ENCODE data around the gene ARRDC2. TPM values are rescaled to one million over a fixed set of nuclear protein-coding genes. Genes with fewer than 3 reads are reported as not detected.

The ARRDC2 gene
- 10 to 100 TPM; 26.7 to 59.3 TPM for total RNA-seq

DNA sequence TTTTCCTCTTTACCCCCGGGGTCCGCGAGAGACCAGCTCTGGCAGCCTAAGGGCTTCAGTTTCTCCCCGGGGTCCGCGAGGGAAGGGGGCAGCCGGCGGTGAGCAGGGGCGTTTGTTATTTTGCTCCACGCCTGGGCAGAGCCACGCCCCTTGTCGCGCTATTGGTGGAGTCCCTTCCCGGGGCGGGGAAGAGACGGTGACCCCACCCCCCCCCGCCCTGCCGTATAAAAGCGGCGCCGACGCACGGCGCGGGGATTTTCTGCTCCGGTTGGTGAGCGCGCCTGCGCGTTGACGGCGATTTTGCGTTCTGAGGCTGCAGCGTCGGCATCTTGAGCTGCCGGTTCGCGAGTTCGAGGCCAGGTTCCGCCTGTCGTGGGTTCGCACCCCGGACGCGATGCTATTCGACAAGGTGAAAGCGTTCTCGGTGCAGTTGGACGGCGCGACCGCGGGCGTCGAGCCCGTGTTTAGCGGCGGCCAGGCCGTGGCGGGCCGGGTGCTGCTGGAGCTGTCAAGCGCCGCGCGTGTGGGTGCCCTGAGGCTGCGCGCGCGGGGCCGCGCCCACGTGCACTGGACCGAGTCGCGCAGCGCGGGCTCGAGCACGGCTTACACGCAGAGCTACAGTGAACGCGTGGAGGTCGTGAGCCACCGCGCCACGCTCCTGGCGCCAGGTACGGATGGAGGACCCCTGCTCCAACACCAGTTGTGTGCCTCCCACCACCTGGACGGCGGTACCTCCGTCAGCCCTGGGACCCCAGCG is at the start of gene ARRDC2:
ARRDC2 (plus strand) TSS at position 254 of the 757 bp plus-strand sequence; CDS start at position 395, 141 bp downstream.
- Mint-ChIP-seq H3K9me3 (no peaks in the 10 kb centered on the region), H3K36me3 (peaks cover 11 to 25% of the 10 kb centered on the region in 2 donors), H3K27ac (peak within 1 kb of the TSS; percentile 75 to 88)
- DNase-seq (ENCODE audit: low spot score in 2 of 2) = peak; percentile 84 to 87
- ATAC-seq = peak; percentile 70 to 87

DNA sequence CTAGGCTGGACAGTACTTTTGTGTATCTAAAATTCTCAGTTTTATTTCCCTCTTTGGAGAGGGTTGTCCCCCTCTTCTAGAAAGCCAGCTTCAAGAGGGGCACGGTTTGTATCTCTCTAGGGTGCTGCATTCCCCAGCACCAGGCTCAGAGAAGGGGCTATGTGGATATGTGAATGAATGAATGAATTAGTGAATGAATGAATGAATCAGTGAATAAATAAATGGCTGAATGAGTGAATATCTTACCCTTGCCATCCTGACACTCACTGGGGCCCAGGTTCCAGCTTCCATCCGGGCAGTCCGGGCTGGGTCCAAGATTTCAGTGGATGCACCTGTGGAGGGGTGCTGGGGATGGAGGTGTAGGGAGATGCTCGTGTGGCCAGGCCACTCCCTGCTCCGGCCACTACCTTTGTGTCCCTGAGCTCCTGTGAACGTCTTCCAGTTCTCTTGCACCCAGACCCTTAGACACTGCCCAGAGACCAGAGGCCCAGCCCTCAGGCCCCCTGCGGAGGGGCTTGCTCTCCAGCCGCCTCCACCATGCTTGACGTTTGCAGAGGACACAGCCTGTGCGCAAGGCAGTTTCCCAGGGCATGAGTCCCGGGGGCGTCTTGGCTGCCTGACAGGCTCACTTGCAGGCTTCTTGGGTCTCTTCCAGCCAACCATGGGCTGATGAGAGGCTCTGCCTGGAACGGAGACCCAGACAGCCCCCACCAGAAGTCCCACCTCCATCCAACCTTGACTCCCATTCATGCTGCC is 43.9 kb upstream of the ARRDC2 start:
- DNase-seq (ENCODE audit: low spot score in 2 of 2) (no peak), ATAC-seq (no peak)
- H3K9me3 Mint-ChIP-seq = no peaks in the 10 kb centered on the region
- no peaks in the 10 kb centered on the region for H3K36me3 Mint-ChIP-seq
- H3K27ac Mint-ChIP-seq = no peak overlapping the region

DNA sequence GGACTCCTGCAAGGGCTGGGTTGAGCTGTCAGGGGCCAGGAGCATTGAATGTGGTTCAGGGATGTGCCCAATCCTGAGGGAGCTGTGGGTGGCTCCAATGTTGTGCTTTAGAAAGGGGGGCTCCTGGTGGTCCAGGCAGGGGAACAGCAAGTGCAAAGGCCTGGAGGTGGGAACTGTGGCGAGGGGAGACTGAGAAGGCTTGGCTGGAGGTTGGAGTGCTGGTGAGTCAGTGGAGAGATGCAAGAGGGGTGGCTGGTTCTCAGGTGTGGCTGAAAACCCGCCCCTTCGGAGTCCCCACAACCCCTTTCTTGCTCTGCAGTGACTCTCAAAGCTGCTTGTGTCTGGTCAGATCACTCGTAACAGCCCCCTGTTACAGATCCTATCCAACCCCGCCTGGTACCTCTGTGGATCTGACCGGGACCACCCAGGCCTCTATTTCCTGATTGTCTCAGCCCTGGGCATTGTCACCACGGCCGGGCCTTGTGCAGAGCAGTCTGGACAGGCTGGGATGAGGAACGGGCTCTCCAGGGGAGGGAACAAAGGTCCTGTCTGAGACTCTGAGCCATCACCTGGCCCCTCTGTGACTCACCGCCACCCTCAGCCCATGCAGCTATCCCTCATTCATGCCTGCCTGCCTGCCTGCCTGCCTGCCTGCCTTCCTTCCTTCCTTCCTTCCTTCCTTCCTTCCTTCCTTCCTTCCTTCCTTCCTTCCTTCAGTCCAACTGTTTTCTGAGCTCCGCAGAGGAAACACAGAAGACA is 42.4 kb upstream of the ARRDC2 start:
- H3K27ac Mint-ChIP-seq = no peak overlapping the region
- ATAC-seq = no peak
- H3K36me3 Mint-ChIP-seq = no peaks in the 10 kb centered on the region
- H3K9me3 Mint-ChIP-seq = no peaks in the 10 kb centered on the region
- DNase-seq (ENCODE audit: low spot score in 2 of 2) = no peak

DNA sequence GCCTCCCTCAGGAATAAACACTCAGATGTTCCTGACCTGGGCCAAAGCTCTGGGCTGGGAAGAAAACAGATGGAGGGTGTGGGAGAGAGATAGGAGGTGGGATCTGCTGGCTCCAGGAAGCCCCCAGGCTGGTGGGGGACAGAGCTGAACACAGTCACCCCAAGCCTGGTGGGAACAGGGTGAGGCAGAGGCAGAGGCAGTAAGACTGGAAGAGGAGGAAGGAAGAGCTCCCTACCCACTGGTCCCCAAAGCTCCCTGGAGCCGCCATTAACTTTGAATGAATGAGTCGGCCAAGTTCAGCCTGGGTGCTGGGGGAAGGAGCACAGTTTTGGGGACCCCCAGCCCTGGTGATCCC is 41.9 kb upstream of the ARRDC2 start:
- H3K9me3 Mint-ChIP-seq = no peaks in the 10 kb centered on the region
- ATAC-seq = no peak
- H3K36me3 Mint-ChIP-seq = no peaks in the 10 kb centered on the region

DNA sequence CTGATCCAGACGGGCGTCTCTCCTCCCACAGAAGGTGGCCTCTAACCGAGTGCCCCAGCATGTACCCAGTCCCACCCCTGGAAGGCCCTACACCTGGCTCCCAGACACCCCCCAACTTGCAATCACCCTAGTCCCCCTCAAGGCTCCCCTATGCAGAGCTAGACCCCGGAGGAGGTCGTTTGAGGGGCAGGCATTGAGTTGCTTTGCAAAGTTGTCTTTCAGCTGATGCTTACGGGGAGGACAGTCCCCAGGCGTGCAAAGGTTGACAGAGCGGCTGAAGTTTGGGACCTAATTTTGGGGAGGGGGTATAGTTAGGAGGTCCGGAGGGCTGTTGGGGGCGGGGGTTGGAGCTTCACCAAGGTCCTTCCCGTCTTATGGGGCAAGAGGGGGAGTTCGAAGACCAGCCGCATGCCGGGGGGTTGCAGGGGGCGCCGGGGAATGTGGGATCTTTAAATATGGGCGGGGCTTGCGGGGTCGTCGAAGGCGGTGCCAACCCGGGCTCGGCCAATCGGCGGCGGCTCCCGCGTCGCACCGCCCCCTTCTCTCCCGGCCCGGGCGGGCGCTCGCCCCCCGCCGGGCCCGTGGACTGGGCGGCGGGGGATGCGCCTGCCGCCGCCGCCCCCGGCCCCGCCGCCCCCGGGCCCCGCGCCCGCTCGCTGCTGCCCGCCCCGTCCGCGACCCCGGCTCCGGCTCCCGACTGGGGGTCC is 41.3 kb upstream of the ARRDC2 start, which contains the start of gene KCNN1:
KCNN1 (plus strand) TSS at position 558 of the 707 bp plus-strand sequence. CDS start 6,782 bp downstream, outside the sequence.
- Mint-ChIP-seq H3K27ac (no peak within 1 kb of the TSS), H3K9me3 (no peaks in the 10 kb centered on the region), H3K36me3 (no peaks in the 10 kb centered on the region)
- DNase-seq (ENCODE audit: low spot score in 2 of 2) = no peak
- peak in 1 of 2 donors; percentile 51 for ATAC-seq

More for the DNA sequence above, 41.9 kb upstream of the ARRDC2 start:
- H3K27ac Mint-ChIP-seq = no peak overlapping the region
- DNase-seq (ENCODE audit: low spot score in 2 of 2) = no peak

DNA sequence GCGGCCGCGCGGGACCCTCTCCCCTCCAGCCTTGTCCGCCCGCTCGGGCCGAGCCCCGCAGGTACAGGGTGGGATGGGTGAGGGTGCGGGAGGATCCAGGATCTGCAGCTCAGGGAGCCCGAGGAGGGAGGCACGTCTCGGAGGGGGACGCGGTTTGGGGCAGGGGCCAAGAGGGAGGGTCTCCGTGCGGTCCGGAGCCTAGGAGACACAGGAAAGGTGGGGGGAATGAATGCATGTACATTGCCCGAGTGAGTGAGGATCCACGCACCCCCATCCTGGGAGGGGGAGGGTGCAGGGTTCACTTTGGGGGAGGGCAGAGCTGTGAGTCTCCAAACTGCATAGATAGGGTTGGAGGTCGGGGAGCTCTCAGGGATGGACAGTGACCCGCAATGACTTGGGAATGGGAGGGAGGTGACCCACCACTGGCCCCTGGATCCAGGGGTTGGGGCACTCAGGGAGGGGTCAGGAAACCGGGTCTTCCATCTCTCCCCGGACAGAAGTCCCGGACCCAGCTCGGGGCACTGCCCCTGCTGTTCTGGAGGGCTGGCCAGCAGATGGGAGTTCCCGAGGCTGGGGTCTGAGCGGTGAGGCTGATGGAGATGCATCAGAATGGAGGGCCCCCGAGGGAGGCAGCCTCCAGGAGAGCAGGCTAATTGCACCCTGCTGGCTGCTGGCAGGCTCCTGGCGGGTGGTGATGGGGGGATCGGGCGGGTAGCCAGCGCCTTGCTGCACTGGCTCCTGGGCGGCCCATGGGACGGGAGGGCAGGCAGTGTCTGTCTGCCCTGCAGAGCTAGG is 40.5 kb upstream of the ARRDC2 start:
- H3K9me3 Mint-ChIP-seq = no peaks in the 10 kb centered on the region
- ATAC-seq = peak in 1 of 2 donors; percentile 9
- H3K36me3 Mint-ChIP-seq = no peaks in the 10 kb centered on the region
- no peak for DNase-seq (ENCODE audit: low spot score in 2 of 2)
- H3K27ac Mint-ChIP-seq = no peak overlapping the region

DNA sequence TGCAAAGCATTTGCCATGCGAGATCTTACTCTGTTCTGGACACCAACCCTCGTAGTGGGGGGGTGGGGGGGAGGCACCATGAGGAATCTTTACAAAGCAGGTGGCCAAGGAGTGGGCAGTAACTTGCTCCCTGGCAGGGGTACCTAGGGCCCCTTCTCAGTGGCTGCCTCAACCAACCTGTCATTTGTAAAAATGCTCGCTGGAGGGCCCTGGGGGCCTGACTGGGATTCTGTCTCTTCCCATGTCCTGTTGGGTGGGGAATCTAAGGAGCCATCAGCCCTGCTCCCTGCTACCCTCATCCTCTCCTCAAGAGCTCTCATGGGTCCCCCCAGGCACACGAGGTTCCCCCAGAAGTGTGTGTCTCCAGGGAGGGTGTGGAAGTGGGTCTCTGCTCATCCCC is 39.6 kb upstream of the ARRDC2 start:
- H3K36me3 Mint-ChIP-seq = no peaks in the 10 kb centered on the region
- no peak overlapping the region for H3K27ac Mint-ChIP-seq
- no peaks in the 10 kb centered on the region for H3K9me3 Mint-ChIP-seq
- ATAC-seq (no peak), DNase-seq (ENCODE audit: low spot score in 2 of 2) (no peak)

DNA sequence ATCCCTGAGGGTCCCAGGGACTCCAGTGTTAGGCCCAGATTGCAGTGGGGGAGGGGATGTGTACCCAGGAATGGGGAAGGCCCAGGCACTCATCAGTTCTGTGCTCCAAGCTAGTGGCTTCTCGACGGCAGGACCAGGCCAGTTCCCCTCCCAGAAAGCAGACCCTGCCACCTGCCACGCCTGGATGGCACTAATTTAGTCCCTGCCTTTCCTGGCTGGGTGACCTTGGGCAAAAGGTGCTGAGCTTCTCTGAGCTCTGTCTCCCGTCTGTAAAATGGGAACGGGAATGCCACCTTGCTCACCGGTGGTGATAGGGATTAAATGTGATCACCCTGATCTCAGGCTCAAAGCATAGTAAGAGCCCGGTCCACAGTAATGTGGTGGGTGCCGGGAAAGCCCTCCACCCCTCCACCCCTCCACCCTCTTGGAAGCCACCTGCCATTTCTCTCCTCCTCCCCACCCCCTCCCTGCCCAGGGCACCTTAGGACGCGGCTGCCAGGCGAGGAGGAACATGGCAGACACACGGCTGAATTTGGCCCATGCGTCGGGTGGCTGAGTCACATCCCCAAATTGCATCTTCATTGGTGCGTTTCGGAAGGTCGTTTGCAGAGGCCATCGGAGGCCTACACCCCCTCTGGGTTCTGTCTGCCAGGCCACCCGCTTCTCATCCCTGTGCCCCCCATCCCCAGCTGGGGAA is 38.7 kb upstream of the ARRDC2 start:
- H3K36me3 Mint-ChIP-seq = no peaks in the 10 kb centered on the region
- no peaks in the 10 kb centered on the region for H3K9me3 Mint-ChIP-seq
- ATAC-seq (no peak), DNase-seq (ENCODE audit: low spot score in 2 of 2) (no peak)
- no peak overlapping the region for H3K27ac Mint-ChIP-seq

DNA sequence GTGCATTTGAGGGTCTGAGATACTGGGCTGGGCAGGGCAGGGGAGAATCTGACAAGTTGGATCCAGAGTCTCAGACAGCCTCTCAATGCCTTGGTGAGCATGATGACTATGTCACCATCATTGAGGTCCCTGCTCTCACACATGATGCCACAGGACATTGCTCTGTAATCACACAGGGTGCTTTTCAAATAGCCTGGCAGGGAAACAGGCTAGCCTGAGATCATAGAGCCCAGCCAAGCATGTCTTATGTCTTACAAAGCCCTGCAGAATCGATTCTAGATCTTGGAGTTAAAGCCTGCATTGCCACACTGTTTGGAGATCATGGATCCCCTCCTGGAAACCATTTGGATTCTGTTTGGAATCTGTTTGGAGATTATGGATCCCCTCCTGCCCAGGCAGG is 35.7 kb upstream of the ARRDC2 start:
- DNase-seq (ENCODE audit: low spot score in 2 of 2) (no peak), ATAC-seq (no peak)
- H3K36me3 Mint-ChIP-seq = no peaks in the 10 kb centered on the region
- no peaks in the 10 kb centered on the region for H3K9me3 Mint-ChIP-seq
- H3K27ac Mint-ChIP-seq = no peak overlapping the region

DNA sequence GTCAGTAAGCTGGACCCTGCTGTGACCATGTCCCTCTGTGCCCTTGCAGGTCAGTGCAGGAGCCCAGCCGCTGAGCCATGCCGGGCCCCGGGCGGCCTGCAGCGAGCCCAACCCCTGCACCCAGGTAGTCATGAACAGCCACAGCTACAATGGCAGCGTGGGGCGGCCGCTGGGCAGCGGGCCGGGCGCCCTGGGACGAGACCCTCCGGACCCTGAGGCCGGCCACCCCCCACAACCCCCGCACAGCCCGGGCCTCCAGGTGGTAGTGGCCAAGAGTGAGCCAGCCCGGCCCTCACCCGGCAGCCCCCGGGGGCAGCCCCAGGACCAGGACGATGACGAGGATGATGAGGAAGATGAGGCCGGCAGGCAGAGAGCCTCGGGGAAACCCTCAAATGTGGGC is 34.2 kb upstream of the ARRDC2 start:
- H3K9me3 Mint-ChIP-seq = no peaks in the 10 kb centered on the region
- no peak for DNase-seq (ENCODE audit: low spot score in 2 of 2)
- no peak for ATAC-seq
- H3K27ac Mint-ChIP-seq = no peak overlapping the region
- H3K36me3 Mint-ChIP-seq = no peaks in the 10 kb centered on the region

DNA sequence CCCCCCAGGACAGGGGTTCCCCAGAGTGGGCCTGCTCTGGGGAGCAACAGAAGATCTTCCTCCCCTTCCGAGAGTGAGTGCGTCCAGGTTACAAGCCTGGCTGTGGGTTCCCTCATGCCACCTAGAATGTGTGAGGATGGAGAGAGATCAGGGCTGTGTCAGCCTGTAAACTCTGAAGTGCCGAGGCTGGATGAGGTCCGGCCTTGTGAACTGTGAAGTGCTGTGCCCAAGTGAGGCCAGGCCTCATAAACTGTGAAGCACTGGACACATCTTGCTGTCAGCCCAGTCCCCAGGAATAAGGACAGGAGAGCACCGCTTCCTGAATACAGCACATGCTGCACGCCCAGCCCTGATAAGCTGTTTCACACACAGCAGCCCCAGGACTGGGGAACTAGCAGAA is 33.4 kb upstream of the ARRDC2 start:
- DNase-seq (ENCODE audit: low spot score in 2 of 2) (no peak), ATAC-seq (no peak)
- Mint-ChIP-seq H3K27ac (no peak overlapping the region), H3K36me3 (no peaks in the 10 kb centered on the region), H3K9me3 (no peaks in the 10 kb centered on the region)

DNA sequence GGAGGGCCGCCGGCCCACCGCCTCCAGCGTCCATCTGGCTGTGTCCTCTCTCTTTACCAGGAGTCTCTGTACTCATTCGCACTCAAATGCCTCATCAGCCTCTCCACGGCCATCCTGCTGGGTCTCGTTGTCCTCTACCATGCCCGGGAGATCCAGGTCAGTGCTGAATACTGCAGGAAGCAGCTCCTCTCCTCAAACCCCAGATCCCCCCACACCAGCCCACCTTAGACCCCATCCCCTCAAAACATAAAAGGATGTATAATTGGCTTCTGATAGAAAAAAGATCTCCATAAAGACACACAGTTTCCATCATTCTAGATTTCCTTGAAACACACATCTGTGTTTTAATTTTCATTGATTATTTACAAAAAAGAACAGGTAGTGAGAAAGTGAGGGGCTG is 32.9 kb upstream of the ARRDC2 start:
- Mint-ChIP-seq H3K27ac (no peak overlapping the region), H3K36me3 (no peaks in the 10 kb centered on the region), H3K9me3 (no peaks in the 10 kb centered on the region)
- no peak for DNase-seq (ENCODE audit: low spot score in 2 of 2)
- ATAC-seq = no peak

DNA sequence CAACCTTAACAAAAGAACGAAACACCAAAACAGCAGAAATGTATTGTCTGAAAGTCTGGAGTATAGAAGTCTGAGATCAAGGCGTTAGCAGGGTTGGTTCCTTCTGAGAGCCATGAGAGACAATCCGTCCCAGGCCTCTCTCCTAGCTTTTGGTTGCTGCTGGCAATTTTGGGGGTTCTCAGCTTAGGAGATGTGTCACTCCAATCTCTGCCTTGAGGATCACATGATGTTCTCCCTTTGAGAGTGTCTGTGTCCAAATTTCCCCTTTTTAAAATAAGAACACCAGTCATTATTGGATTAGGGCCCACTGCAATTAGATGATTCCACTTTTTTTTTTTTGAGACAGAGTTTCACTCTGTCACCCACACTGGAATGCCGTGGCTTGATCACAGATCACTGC is 30.9 kb upstream of the ARRDC2 start:
- Mint-ChIP-seq H3K9me3 (no peaks in the 10 kb centered on the region), H3K27ac (no peak overlapping the region), H3K36me3 (no peaks in the 10 kb centered on the region)
- DNase-seq (ENCODE audit: low spot score in 2 of 2) (no peak), ATAC-seq (no peak)

DNA sequence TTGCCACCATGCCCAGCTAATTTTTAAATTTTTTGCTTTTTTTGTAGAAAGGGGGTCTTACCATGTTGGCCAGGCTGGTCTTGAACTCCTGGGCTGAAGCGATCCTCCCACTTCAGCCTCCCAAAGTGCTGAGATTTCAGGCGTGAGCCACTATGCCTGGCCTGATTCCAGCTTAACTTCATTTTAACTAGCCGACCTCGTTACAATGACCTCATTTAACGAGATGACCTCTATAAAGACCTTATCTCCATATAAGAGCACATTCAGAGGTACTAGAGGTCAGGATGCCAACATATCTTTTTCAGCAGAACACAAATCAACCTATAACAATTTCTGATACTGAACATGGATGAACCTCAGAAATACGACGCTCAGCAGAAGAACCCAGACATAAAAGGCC is 30.5 kb upstream of the ARRDC2 start:
- no peak overlapping the region for H3K27ac Mint-ChIP-seq
- ATAC-seq (no peak), DNase-seq (ENCODE audit: low spot score in 2 of 2) (no peak)
- no peaks in the 10 kb centered on the region for H3K9me3 Mint-ChIP-seq
- H3K36me3 Mint-ChIP-seq = no peaks in the 10 kb centered on the region

DNA sequence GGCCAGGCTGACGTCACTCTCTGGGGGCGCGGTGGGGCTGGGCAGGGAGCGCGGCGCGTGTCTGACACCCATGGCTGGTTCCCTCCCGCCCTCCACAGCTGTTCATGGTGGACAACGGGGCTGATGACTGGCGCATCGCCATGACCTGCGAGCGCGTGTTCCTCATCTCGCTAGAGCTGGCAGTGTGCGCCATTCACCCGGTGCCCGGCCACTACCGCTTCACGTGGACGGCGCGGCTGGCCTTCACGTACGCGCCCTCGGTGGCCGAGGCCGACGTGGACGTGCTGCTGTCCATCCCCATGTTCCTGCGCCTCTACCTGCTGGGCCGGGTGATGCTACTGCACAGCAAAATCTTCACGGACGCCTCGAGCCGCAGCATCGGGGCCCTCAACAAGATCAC is 26.4 kb upstream of the ARRDC2 start:
- H3K9me3 Mint-ChIP-seq = no peaks in the 10 kb centered on the region
- no peak overlapping the region for H3K27ac Mint-ChIP-seq
- DNase-seq (ENCODE audit: low spot score in 2 of 2) = no peak
- no peaks in the 10 kb centered on the region for H3K36me3 Mint-ChIP-seq
- ATAC-seq = no peak
